ENCODE data around the gene UVSSA.
"Not testable (repeated sequence)": the region's sequence is repeated elsewhere in the genome, so short reads cannot be mapped to it uniquely, and the experiment has no call there.

The UVSSA gene

GRCh38 chr4:1409491-1410425 lies 62.8 kb downstream of the UVSSA start:
- DNase-seq, result no peak

DNA sequence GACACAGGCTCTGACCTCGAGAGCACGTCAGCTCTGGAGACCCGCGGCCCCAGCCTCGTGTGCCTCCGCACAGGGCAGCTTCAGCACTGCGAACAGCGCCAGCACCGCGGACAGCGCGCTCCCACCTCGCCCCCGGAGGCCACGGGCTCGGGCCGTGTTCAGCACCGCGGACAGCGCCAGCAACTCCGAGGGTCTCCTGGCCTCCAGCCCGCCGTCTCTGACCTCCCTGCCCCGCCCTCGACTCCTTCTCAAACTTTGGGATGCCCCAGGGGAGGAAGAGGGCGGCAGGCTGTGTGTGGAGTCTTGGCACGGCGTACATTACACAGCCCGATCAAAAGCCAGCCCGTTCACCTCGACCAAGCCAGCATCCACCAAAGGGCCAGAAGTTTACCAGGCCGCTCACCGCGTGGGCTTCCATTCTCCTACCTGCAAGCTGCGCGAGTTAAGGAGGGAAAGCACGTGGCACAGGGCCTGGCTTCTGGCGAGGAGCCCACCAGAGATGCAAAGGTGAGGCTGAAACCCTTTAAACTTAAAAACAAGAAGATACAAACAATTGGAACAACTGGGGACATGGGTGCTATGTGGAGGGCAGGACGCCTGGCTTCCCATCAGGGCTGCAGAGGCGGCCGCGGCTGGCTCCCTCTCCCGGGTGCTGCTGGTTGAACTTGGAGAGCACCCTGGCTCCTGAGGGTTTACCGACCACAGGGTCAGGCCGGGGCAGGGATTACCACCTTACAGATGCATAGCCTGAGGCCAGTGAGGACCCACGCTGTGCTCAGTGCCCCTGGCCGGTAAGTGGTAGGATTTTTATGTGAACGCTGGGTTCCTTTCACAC lies 63.7 kb downstream of the UVSSA start:
- DNase-seq, result peak; percentile 84

DNA sequence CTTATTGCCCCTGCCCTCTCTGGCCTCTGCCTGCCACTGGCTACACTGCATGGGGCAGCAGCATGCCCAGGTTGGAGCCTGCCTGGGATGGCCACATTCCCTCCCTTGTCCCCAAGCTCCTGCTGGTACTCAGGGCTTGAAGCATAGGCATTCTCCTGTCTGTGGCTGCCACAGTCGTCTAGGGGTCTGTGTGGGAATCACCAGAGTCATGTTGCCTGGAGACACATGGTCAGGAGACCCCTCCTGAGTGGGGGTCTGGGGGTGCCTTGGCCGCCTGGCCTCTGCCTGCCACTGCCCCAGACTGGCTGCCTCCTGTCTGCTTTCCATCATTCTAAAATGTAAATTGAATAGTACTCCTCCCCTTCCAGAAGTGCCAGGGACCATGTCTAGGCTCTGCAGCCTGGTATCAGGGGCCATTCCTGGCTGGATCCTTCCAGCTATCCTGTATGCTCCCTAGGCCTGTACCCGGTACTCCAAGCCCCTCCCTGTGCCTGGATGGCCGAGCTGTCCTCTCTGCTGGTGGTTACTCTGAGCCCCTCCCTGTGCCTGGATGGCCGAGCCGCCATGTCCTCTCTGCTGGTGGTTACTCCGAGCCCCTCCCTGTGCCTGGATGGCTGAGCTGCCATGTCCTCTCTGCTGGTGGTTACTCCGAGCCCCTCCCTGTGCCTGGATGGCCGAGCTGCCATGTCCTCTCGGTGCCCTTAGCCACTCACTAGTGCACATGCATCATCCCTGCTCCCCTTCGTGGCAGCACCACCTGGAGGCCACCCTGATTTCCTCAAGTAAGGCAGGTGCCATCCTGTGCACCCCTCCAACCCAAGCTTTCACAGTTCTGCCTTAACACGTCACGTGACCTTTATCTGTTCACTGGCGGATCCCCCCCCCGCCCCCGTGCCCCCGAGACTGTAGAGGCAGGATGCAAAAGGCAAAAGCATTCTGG lies 64.7 kb downstream of the UVSSA start:
- DNase-seq, result no peak

GRCh38 chr4:1412376-1413203 lies 65.6 kb downstream of the UVSSA start:
- DNase-seq, result no peak

DNA sequence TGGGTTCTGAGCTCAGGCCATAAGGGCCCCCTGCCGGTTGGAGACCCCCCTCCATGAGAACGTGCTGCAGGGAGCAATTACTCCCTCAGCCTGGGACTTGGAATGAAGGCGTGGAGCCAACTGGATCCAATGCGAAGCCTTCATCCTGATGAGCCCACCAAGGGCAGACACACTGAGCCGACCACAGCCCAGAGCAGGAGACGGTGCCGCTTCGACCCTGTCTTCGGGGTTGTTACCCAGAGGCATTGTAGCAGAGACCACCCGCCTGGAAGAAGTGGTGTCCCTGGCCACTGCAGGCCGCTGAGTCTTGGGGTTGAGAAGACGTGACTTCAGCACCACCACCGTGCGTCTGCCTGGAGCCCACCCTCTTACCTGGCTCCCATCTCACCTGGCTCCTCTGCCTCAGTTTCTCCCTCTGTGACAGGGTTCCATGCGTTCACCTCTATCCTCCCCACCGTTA lies 66.2 kb downstream of the UVSSA start:
- DNase-seq, result no peak

DNA sequence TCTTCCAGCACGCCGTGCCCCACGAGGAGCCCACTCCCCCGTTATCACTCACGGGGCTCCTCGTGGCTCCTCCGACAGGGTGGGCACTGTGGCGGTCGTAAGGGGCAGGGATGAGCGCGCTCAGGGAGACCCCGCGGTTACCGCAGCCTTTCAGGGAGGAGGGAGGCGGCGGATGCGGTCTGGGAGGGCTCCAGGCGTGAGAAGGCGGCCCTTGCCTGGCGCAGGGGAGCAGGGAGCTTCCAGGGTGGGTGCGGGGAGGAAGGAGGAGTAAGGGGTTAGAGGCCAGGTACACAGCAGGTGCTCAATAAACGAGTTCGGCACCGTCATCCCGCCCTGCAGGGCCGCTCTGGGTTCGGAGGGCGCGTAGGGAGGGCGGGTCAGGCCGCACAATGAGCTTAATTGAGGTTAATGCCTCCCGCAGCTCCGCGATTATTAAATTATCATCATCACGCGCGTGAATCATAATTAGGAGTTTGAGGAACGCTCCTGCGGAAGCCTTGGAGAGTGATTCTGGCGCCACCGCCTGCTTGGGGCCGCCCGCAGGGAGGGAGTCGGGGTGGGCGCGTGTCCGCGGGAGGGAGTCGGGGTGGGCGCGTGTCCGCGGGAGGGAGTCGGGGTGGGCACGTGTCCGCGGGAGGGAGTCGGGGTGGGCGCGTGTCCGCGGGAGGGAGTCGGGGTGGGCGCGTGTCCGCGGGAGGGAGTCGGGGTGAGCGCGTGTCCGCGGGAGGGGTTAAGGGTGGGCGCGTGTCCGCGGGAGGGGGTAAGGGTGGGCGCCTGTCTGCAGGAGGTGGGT lies 66.9 kb downstream of the UVSSA start:
- no peak for DNase-seq

DNA sequence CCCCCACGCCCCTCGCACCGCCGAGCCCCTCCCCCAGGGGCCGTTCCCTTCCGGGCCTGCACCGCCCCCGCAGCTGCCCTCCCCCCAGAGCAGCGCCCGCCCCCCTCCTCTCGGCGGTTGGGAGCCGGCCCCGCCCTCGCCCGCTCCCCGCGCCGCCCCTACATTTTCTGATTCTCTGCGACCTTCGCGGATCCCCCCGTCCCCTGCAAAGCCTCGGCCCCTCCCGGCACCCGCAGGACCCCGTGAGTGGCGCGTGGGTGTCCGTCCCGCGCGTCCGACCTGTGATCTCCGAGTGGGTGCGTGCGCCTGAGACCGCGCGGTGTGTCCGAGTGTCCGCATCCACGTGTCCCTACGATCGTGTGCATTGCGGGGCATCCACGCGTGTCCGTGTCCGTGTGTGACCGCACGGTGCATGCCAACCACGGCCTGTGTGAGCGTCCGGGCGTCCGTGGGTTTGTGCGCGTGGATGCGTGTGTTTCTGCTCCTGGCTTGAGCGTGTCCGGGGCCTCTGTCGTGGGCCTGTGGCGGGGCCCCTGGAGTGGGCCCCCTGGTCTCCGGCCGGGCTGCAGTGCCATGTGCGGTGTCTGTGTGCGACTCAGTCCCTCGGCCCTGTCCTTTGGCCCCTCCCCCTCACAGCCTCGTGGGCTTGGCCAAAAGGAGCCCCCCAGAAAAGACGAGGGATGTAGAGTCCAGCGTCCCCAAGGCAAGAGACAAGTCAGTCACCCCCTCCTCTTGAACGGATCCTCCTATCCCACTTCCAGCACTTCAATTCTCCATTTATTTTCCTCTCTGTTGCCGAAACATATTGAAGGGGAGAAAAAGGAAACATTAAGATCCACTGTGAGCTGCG lies 68.0 kb downstream of the UVSSA start:
- DNase-seq, result no peak

- no peak for DNase-seq
Measured at GRCh38 chr4:1415681-1415981, 68.6 kb downstream of the UVSSA start.

DNA sequence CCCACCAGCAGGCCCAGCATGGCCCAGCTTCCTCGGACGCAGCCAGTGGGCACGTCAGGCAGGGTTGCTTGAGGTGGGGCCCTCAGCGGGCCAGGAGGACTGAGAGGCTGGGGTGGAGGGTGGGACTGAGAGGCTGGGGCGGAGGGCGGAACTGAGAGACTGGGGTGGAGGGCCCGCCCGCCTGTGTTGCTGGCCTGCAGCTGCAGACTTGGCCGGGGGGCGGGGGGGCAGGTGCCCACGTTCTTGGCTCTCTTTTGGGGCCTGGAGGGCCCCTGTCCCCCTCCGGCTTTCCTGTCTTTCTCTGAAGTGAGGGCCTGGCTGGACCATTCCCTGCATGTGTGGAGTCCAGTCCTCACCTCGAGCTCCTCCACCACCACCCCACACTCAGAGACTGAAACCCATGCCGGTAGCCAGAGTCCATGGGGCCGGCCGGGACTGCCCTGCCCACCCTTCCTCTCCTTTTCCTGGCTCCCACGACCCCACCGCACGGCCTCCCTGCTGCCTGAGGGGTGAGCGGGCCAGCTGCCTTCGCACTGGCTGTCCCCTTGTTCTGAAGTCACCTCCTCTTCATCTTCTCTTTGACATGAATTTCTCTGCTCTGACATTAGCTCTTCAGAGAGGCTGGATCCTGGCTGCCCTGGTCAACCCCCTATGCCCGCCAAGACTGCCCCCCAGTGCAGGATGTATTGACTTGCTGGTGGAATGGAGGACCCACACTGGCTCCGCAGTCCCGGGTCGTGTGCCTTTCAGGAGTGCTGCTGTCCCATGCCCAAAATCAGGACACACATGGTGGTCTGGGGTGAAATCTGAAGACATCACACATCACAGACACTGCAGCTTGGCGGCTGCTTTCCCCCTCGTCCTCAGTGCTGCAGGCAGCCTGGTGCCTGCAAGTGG lies 69.3 kb downstream of the UVSSA start:
- DNase-seq, result no peak

DNA sequence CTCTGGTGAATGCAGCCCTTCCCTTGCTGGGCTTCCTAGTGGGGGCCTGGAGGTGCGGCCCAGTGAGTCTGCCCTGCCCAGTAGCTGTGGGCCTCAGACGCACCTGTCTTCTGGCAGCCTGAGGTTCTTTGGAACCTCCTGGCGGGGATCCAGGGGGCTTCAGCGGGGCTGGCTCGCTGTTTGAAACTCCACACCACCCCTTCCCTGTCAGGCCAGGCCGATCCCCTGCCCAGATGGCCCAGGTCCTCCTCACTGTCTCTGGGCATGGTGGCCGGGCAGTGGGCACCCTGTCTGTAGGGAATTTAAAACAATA lies 69.9 kb downstream of the UVSSA start:
- no peak for DNase-seq

DNA sequence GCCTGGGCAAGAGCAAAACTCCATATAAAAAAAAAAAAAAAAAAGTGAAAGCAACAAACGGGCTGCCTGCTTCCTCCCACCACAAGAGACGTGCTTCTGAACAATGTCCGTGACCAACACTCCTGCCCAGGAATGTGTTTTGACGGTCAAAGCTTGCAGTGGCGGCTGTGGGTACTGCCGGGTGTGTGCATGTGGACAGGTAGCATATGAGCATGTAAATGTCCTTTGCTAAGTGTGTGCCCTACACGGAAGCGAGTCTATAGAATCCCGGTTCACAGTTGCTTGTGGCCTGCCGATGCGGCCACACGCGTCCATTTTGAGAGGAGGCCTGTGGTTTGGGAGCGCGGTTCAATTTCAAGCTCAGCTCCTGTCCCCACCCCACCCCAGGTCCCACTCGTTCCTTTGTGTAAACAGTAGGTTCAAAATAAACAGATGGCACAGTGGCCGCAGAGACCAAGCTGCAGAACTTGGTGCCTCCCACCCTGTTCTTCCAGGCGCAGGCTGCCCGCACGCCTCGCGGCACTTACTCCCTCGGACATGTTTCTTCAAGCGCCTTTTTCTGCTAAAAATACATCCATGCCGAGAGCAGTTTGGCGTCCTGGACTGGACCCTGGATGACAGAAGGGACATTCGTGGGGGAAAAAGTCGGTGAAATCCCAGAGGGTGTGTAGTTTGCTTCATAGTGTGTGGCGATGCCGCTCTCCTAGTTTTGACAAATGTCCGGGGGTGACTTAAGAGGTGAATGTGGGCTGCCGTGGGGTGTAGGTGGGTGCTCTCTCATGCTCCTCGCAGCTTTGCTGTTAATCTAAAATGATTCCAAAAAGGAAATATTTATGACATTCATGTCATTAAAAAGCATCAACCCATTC lies 70.7 kb downstream of the UVSSA start:
- no peak for DNase-seq

DNA sequence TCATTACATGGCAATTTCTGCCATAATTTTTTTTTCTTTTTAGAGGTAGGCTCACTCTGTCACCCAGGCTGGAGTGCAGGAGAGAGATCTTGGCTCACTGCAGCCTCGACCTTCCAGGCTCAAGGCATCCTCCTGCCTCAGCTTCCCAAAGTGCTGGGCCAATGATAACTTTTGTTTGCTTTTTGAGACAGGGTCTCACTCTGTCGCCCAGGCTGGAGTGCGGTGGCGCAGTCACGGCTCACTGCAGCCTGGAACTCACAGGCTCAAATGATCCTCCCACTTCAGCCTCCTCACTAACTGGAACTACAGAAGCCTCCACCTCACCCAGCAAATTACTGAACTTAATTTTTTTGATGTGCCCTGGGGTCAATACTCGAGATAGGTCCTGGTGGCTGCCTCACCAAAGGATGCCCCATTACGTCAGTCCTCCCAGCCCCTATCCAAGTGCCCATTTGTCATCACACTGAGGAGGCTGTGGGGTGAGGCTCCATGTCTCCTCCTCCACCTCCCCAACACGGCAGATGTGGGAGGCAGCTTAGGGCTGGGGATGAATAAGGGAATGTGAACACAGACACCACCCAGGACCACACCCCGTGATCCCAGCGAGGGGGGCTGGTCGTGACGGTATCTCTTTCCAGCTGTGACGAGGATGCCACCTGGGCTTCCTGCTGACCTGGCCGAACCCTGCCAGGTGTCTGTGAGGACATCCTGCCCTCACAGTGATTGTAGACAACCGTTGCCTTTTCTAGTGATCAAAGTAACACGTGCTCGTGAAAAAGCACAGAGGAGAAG lies 71.7 kb downstream of the UVSSA start:
- DNase-seq, result no peak

- DNase-seq, result no peak
Measured at GRCh38 chr4:1419708-1420107, 72.7 kb downstream of the UVSSA start.

- no peak for DNase-seq
Measured at GRCh38 chr4:1421657-1422056, 74.6 kb downstream of the UVSSA start.

GRCh38 chr4:1427010-1427409 lies 80.0 kb downstream of the UVSSA start:
- no peak for DNase-seq

- DNase-seq, result not testable (repeated sequence)
Measured at GRCh38 chr4:1443688-1444172, 96.7 kb downstream of the UVSSA start.

Data from hematopoietic multipotent progenitor cell treated with erythropoietin and hydrocortisone succinate and interleukin-3 and kit ligand, for 6 days (in vitro differentiated cells).